Peyer's patch (tissue), 4 donors: ENCODE results near the gene DNAJC3. TPM values are rescaled to one million over a fixed set of nuclear protein-coding genes. Genes with fewer than 3 reads are reported as not detected.
"Not testable (repeated sequence)": the region's sequence is repeated elsewhere in the genome, so short reads cannot be mapped to it uniquely, and the experiment has no call there.

Experiments
- DNase-seq, 3 donors: peaks; one replicate each; pipeline ENCODE4 v3.0.0-alpha.2; 2017 to 2019
- H3K27ac ChIP-seq, 4 donors: fragments of 200-600 bp; sonication (generic); one replicate each; pipeline ENCODE4 v1.5.1; 2016 to 2019
- H3K27me3 ChIP-seq, 2 donors: fragments of 200-600 bp; sonication (generic); one replicate each; pipeline ENCODE4 v1.5.1; 2019
- H3K36me3 ChIP-seq, 3 donors: fragments of 200-600 bp; sonication (generic); one replicate each; pipeline ENCODE4 v1.5.1; 2016 to 2019
- H3K4me1 ChIP-seq, 4 donors: fragments of 200-600 bp; sonication (generic); one replicate each; pipeline ENCODE4 v1.5.1; 2016 to 2019
- H3K4me3 ChIP-seq, 4 donors: fragments of 200-600 bp; sonication (generic); 1 replicate in 3 of 4; 2 replicates in 1 of 4; pipeline ENCODE4 v1.5.1; 2016 to 2019; ENCODE audit warnings: mild to moderate bottlenecking in 1 of 4
- H3K9me3 ChIP-seq, 4 donors: fragments of 200-600 bp; sonication (generic); one replicate each; pipeline ENCODE4 v1.5.1; 2016 to 2019; ENCODE audit warnings: mild to moderate bottlenecking in 1 of 4
- CTCF ChIP-seq, 6 experiments: fragments of 450-650 bp in 4 of 6; fragments of 200-600 bp in 2 of 6; sonication (generic) in 1 of 6; IDR thresholded peaks; one replicate each; pipeline ENCODE4 v1.5.1; 2017 to 2019; ENCODE audit warnings: antibody characterized with exemption in 6 of 6, mild to moderate bottlenecking in 3 of 6, moderate library complexity in 1 of 6
- POLR2A ChIP-seq, 2 donors: fragments of 450-650 bp; IDR thresholded peaks; one replicate each; pipeline ENCODE4 v1.5.1; 2017; ENCODE audit warnings: antibody characterized with exemption in 2 of 2, mild to moderate bottlenecking in 2 of 2, moderate library complexity in 2 of 2
- total RNA-seq, 4 donors: library from RNA; depleted of rRNA; stranded (reverse); fragments of >200 nt; gene quantifications; one replicate each; pipeline ENCODE4 v1.1.0, GENCODE V29; 2016

DNAJC3 gene
- total RNA-seq, 4 donors from 2014 or later: 26.4 to 61.5 (median 36.1) TPM

- no peak for DNase-seq
- no peaks in the 10 kb centered on the region for H3K4me1 ChIP-seq
- no peaks in the 10 kb centered on the region for H3K9me3 ChIP-seq
- peaks cover 0 to 9% (median 0%) of the 10 kb centered on the region in 3 donors for H3K36me3 ChIP-seq
- no peak overlapping the region for H3K4me3 ChIP-seq
- TF ChIP-seq CTCF (IDR thresholded peaks at IDR 0.05): no peak
- no peak for TF ChIP-seq POLR2A (IDR thresholded peaks at IDR 0.05)
- H3K27me3 ChIP-seq: no peaks in the 10 kb centered on the region
- H3K27ac ChIP-seq: no peak overlapping the region
Observed at GRCh38 chr13:95723438-95723837, 46.5 kb downstream of the DNAJC3 start.

- Histone ChIP-seq H3K4me3 (no peak overlapping the region), H3K27ac (no peak overlapping the region), H3K36me3 (peaks cover 0 to 9% (median 0%) of the 10 kb centered on the region in 3 donors), H3K4me1 (no peaks in the 10 kb centered on the region), H3K9me3 (no peaks in the 10 kb centered on the region), H3K27me3 (no peaks in the 10 kb centered on the region)
- no peak for TF ChIP-seq POLR2A (IDR thresholded peaks at IDR 0.05)
- no peak for TF ChIP-seq CTCF (IDR thresholded peaks at IDR 0.05)
- DNase-seq: no peak
Observed at GRCh38 chr13:95724252-95724651, 47.3 kb downstream of the DNAJC3 start.

GRCh38 chr13:95726876-95727275, 49.9 kb downstream of the DNAJC3 start:
- Histone ChIP-seq H3K27me3 (no peaks in the 10 kb centered on the region), H3K36me3 (peaks cover 0 to 9% (median 0%) of the 10 kb centered on the region in 3 donors), H3K9me3 (no peaks in the 10 kb centered on the region), H3K27ac (no peak overlapping the region), H3K4me3 (no peak overlapping the region), H3K4me1 (no peaks in the 10 kb centered on the region)
- DNase-seq: no peak
- TF ChIP-seq POLR2A (IDR thresholded peaks at IDR 0.05) (no peak), CTCF (IDR thresholded peaks at IDR 0.05) (no peak)

- DNase-seq: no peak
- TF ChIP-seq CTCF (IDR thresholded peaks at IDR 0.05) (no peak), POLR2A (IDR thresholded peaks at IDR 0.05) (no peak)
Observed at GRCh38 chr13:95728957-95729356, 52.0 kb downstream of the DNAJC3 start.

GRCh38 chr13:95734124-95734523, 57.2 kb downstream of the DNAJC3 start:
- H3K4me3 ChIP-seq: no peak overlapping the region
- no peak for DNase-seq
- no peak overlapping the region for H3K27ac ChIP-seq
- H3K4me1 ChIP-seq: no peaks in the 10 kb centered on the region
- TF ChIP-seq POLR2A (IDR thresholded peaks at IDR 0.05): no peak
- no peak for TF ChIP-seq CTCF (IDR thresholded peaks at IDR 0.05)
- H3K9me3 ChIP-seq: peaks cover 0 to 5% (median 0%) of the 10 kb centered on the region in 4 donors
- H3K27me3 ChIP-seq: no peaks in the 10 kb centered on the region
- H3K36me3 ChIP-seq: peaks cover 0 to 3% (median 0%) of the 10 kb centered on the region in 3 donors

More at GRCh38 chr13:95728957-95729356, 52.0 kb downstream of the DNAJC3 start:
- no peaks in the 10 kb centered on the region for H3K9me3 ChIP-seq
- H3K4me3 ChIP-seq: no peak overlapping the region
- peaks cover 0 to 9% (median 0%) of the 10 kb centered on the region in 3 donors for H3K36me3 ChIP-seq
- H3K4me1 ChIP-seq: no peaks in the 10 kb centered on the region
- H3K27me3 ChIP-seq: no peaks in the 10 kb centered on the region
- no peak overlapping the region for H3K27ac ChIP-seq

GRCh38 chr13:95740071-95740978, 63.4 kb downstream of the DNAJC3 start:
- DNase-seq, H3K27me3 ChIP-seq, H3K27ac ChIP-seq, H3K36me3 ChIP-seq, H3K4me3 ChIP-seq, H3K9me3 ChIP-seq, H3K4me1 ChIP-seq: not testable (repeated sequence)
